GM06990 (cell line): ENCODE measurements around the gene ITGB1.
"Not testable (repeated sequence)": the region's sequence is repeated elsewhere in the genome, so short reads cannot be mapped to it uniquely, and the experiment has no call there.

Source experiments
- DNase-seq: peaks from one replicate; pipeline ENCODE4 v3.0.0-alpha.2; 2011; ENCODE audit not compliant: insufficient read length; ENCODE audit errors: extremely low read depth
- H3K27me3 ChIP-seq: replicated peaks from 2 replicates; pipeline ENCODE4 v1.6.0; 2011; ENCODE audit warnings: low read length; ENCODE audit not compliant: control insufficient read depth, insufficient read depth
- H3K36me3 ChIP-seq: 2 replicates; pipeline ENCODE4 v1.5.1; 2011; ENCODE audit warnings: low read length; ENCODE audit not compliant: control insufficient read depth, insufficient read depth
- H3K4me3 ChIP-seq: replicated peaks from 2 replicates; pipeline ENCODE4 v1.5.1; 2011; ENCODE audit warnings: low read depth, mild to moderate bottlenecking, control low read depth, low read length
- CTCF ChIP-seq: IDR thresholded peaks from 2 replicates; pipeline ENCODE4 v1.5.1; 2011; ENCODE audit warnings: low read length, control low read depth, mild to moderate bottlenecking, inconsistent platforms; ENCODE audit not compliant: insufficient read depth, poor library complexity, severe bottlenecking

Gene ITGB1

GRCh38 chr10:32911285-32912016 is 46.6 kb downstream of the ITGB1 start:
- TF ChIP-seq CTCF, result no peak
- Histone ChIP-seq H3K27me3 (no peaks in the 10 kb centered on the region), H3K36me3 (no peaks in the 10 kb centered on the region), H3K4me3 (no peak overlapping the region)
- DNase-seq, result no peak

GRCh38 chr10:32909970-32910369 is 48.1 kb downstream of the ITGB1 start:
- not testable (repeated sequence) for H3K36me3 ChIP-seq, H3K27me3 ChIP-seq, DNase-seq, H3K4me3 ChIP-seq

- DNase-seq, result no peak
- TF ChIP-seq CTCF, result no peak
- H3K4me3 ChIP-seq, result no peak overlapping the region
- no peaks in the 10 kb centered on the region for H3K27me3 ChIP-seq
- no peaks in the 10 kb centered on the region for H3K36me3 ChIP-seq
Measured at GRCh38 chr10:32909456-32909855, 48.6 kb downstream of the ITGB1 start.

GRCh38 chr10:32906595-32906994 is 51.4 kb downstream of the ITGB1 start:
- Histone ChIP-seq H3K27me3 (no peaks in the 10 kb centered on the region), H3K36me3 (no peaks in the 10 kb centered on the region), H3K4me3 (no peak overlapping the region)
- no peak for TF ChIP-seq CTCF
- no peak for DNase-seq

- H3K36me3 ChIP-seq, result no peaks in the 10 kb centered on the region
- H3K27me3 ChIP-seq, result no peaks in the 10 kb centered on the region
- DNase-seq, result no peak
- TF ChIP-seq CTCF, result no peak
- H3K4me3 ChIP-seq, result no peak overlapping the region
Measured at GRCh38 chr10:32905466-32905865, 52.6 kb downstream of the ITGB1 start.

- H3K36me3 ChIP-seq, result no peaks in the 10 kb centered on the region
- H3K4me3 ChIP-seq, result no peak overlapping the region
- no peak for DNase-seq
- TF ChIP-seq CTCF, result no peak
- no peaks in the 10 kb centered on the region for H3K27me3 ChIP-seq
Measured at GRCh38 chr10:32901815-32902214, 56.2 kb downstream of the ITGB1 start.

- not testable (repeated sequence) for H3K36me3 ChIP-seq, H3K27me3 ChIP-seq, DNase-seq, H3K4me3 ChIP-seq
Measured at GRCh38 chr10:32895200-32895968, 62.6 kb downstream of the ITGB1 start.
